Activated CD4-positive, alpha-beta T cell treated with anti-CD3 and anti-CD28 coated beads for 36 hours (primary cell): ENCODE data around the gene FGFR3. TPM values are rescaled to one million over a fixed set of nuclear protein-coding genes. Genes with fewer than 3 reads are reported as not detected.

Source experiments
- ATAC-seq: fragments of 200-7000 bp; cut with Tn5 transposase; one replicate; pipeline ENCODE4 v1.10.0; 2021; ENCODE audit warnings: mild to moderate bottlenecking, moderate library complexity
- CTCF ChIA-PET: fragments of 350-600 bp; sonication (Branson Sonifier 250); formaldehyde crosslinking; loops from one replicate; lab custom pipeline; 2021; ENCODE audit warnings: antibody characterized with exemption; lab: Charles Lee
- POLR2A ChIA-PET: fragments of 350-600 bp; sonication (Branson Sonifier 250); formaldehyde crosslinking; loops from one replicate; lab custom pipeline; 2021; ENCODE audit warnings: antibody characterized with exemption, inconsistent platforms; lab: Charles Lee
- DNase-seq: peaks from one replicate; pipeline ENCODE4 v3.0.0-alpha.2; 2020
- H3K27ac Mint-ChIP-seq: one replicate; pipeline ENCODE4 v1.8.0; 2021; ENCODE audit warnings: mixed read lengths
- H3K27me3 Mint-ChIP-seq: one replicate; pipeline ENCODE4 v1.8.0; 2021; ENCODE audit warnings: mixed read lengths
- H3K36me3 Mint-ChIP-seq: one replicate; pipeline ENCODE4 v1.8.0; 2021; ENCODE audit warnings: low read depth, mixed read lengths
- H3K4me1 Mint-ChIP-seq: one replicate; pipeline ENCODE4 v1.8.0; 2021; ENCODE audit warnings: mixed read lengths
- H3K4me3 Mint-ChIP-seq: one replicate; pipeline ENCODE4 v1.8.0; 2021; ENCODE audit warnings: mild to moderate bottlenecking, moderate library complexity, mixed read lengths
- H3K9me3 Mint-ChIP-seq: one replicate; pipeline ENCODE4 v1.8.0; 2021; ENCODE audit warnings: low read depth, mixed read lengths
- intact Hi-C, 2 experiments: fragments of 100-400 bp; cut with DNase I in 1 of 2; cut with micrococcal nuclease in 1 of 2; formaldehyde crosslinking; loops; one replicate each; pipeline versions ENCODE4 v1.14.2 to v1.15.1; 2022 to 2024; cut with DNase I, micrococcal nuclease
- total RNA-seq, 2 experiments: library from RNA; stranded (reverse); gene quantifications; one replicate each; pipeline ENCODE4 v1.2.3, GENCODE V29; 2021

The FGFR3 gene
- total RNA-seq, 2 experiments from 2014 or later = 0.11 TPM; not detected in 1

- peaks cover 6% of the 10 kb centered on the region for H3K27me3 Mint-ChIP-seq
- ChIA-PET CTCF (no interaction called here), POLR2A (no interaction called here)
- H3K27ac Mint-ChIP-seq = no peak overlapping the region
- H3K9me3 Mint-ChIP-seq = no peaks in the 10 kb centered on the region
- no peak for ATAC-seq
- no peak overlapping the region for H3K4me3 Mint-ChIP-seq
- H3K4me1 Mint-ChIP-seq = peaks cover 4% of the 10 kb centered on the region
- intact Hi-C loops = no loop called here
- no peaks in the 10 kb centered on the region for H3K36me3 Mint-ChIP-seq
- peak; percentile 47 for DNase-seq
Measured at GRCh38 chr4:1771555-1772305, 21.4 kb upstream of the FGFR3 start.

- ATAC-seq (no peak), DNase-seq (no peak)
- H3K27me3 Mint-ChIP-seq = peaks cover 5% of the 10 kb centered on the region
- intact Hi-C loops = no loop called here
- ChIA-PET CTCF (no interaction called here), POLR2A (no interaction called here)
- no peak overlapping the region for H3K4me3 Mint-ChIP-seq
- H3K4me1 Mint-ChIP-seq = peaks cover 4% of the 10 kb centered on the region
- H3K27ac Mint-ChIP-seq = no peak overlapping the region
- H3K36me3 Mint-ChIP-seq = no peaks in the 10 kb centered on the region
- no peaks in the 10 kb centered on the region for H3K9me3 Mint-ChIP-seq
Measured at GRCh38 chr4:1772853-1773538, 20.1 kb upstream of the FGFR3 start.

- DNase-seq (no peak), ATAC-seq (no peak)
- H3K27me3 Mint-ChIP-seq = no peaks in the 10 kb centered on the region
- peaks cover 4% of the 10 kb centered on the region for H3K4me1 Mint-ChIP-seq
- H3K4me3 Mint-ChIP-seq = no peak overlapping the region
- no peak overlapping the region for H3K27ac Mint-ChIP-seq
- H3K9me3 Mint-ChIP-seq = no peaks in the 10 kb centered on the region
- intact Hi-C loops = no loop called here
- ChIA-PET CTCF (no interaction called here), POLR2A (no interaction called here)
- H3K36me3 Mint-ChIP-seq = no peaks in the 10 kb centered on the region
Measured at GRCh38 chr4:1773754-1774153, 19.3 kb upstream of the FGFR3 start.

GRCh38 chr4:1775731-1776500, 17.2 kb upstream of the FGFR3 start:
- Mint-ChIP-seq H3K4me3 (no peak overlapping the region), H3K4me1 (peaks cover 4% of the 10 kb centered on the region), H3K27ac (no peak overlapping the region), H3K9me3 (no peaks in the 10 kb centered on the region), H3K27me3 (no peaks in the 10 kb centered on the region), H3K36me3 (no peaks in the 10 kb centered on the region)
- DNase-seq (no peak), ATAC-seq (peak; percentile 30)
- POLR2A ChIA-PET = no interaction called here
- CTCF ChIA-PET = interaction anchor here (1.1 kb wide), 1 partner anchor 34 kb away, joined by 3 read pairs; no protein-coding TSS in a partner anchor
- intact Hi-C loops = no loop called here

GRCh38 chr4:1776521-1777161, 16.5 kb upstream of the FGFR3 start:
- ChIA-PET CTCF (interaction anchor here (0.7 to 1.4 kb wide), 3 partner anchors 28 to 33 kb away, joined by 3 to 4 read pairs (median 4); no protein-coding TSS in a partner anchor), POLR2A (no interaction called here)
- Mint-ChIP-seq H3K9me3 (no peaks in the 10 kb centered on the region), H3K4me1 (peaks cover 2% of the 10 kb centered on the region), H3K27me3 (no peaks in the 10 kb centered on the region), H3K36me3 (no peaks in the 10 kb centered on the region), H3K4me3 (no peak overlapping the region), H3K27ac (no peak overlapping the region)
- intact Hi-C loops = no loop called here
- DNase-seq (no peak), ATAC-seq (no peak)

- Mint-ChIP-seq H3K9me3 (no peaks in the 10 kb centered on the region), H3K27ac (no peak overlapping the region), H3K4me3 (no peak overlapping the region), H3K27me3 (no peaks in the 10 kb centered on the region), H3K36me3 (no peaks in the 10 kb centered on the region), H3K4me1 (no peaks in the 10 kb centered on the region)
- no peak for ATAC-seq
- intact Hi-C loops = no loop called here
- CTCF ChIA-PET = interaction anchor here (1.4 kb wide), 1 partner anchor 31 kb away, joined by 4 read pairs; no protein-coding TSS in a partner anchor
- DNase-seq = no peak
- POLR2A ChIA-PET = no interaction called here
Measured at GRCh38 chr4:1777822-1778641, 15.1 kb upstream of the FGFR3 start.

- Mint-ChIP-seq H3K4me3 (no peak overlapping the region), H3K27me3 (no peaks in the 10 kb centered on the region), H3K36me3 (no peaks in the 10 kb centered on the region), H3K9me3 (no peaks in the 10 kb centered on the region), H3K4me1 (no peaks in the 10 kb centered on the region), H3K27ac (no peak overlapping the region)
- CTCF ChIA-PET = no interaction called here
- intact Hi-C loops = no loop called here
- POLR2A ChIA-PET = no interaction called here
- no peak for DNase-seq
- no peak for ATAC-seq
Measured at GRCh38 chr4:1778642-1779392, 14.3 kb upstream of the FGFR3 start.

GRCh38 chr4:1779588-1780382, 13.3 kb upstream of the FGFR3 start:
- H3K4me1 Mint-ChIP-seq = no peaks in the 10 kb centered on the region
- ChIA-PET POLR2A (no interaction called here), CTCF (no interaction called here)
- DNase-seq = no peak
- no peak overlapping the region for H3K4me3 Mint-ChIP-seq
- no peaks in the 10 kb centered on the region for H3K27me3 Mint-ChIP-seq
- no peaks in the 10 kb centered on the region for H3K36me3 Mint-ChIP-seq
- H3K27ac Mint-ChIP-seq = no peak overlapping the region
- H3K9me3 Mint-ChIP-seq = no peaks in the 10 kb centered on the region
- intact Hi-C loops = no loop called here
- ATAC-seq = no peak

- intact Hi-C loops = no loop called here
- no peak for DNase-seq
- Mint-ChIP-seq H3K27ac (no peak overlapping the region), H3K4me3 (no peak overlapping the region), H3K36me3 (no peaks in the 10 kb centered on the region), H3K27me3 (no peaks in the 10 kb centered on the region), H3K9me3 (no peaks in the 10 kb centered on the region), H3K4me1 (no peaks in the 10 kb centered on the region)
- no peak for ATAC-seq
- CTCF ChIA-PET = no interaction called here
- POLR2A ChIA-PET = no interaction called here
Measured at GRCh38 chr4:1780435-1780834, 12.7 kb upstream of the FGFR3 start.

GRCh38 chr4:1783015-1783414, 10.1 kb upstream of the FGFR3 start:
- Mint-ChIP-seq H3K27ac (no peak overlapping the region), H3K4me3 (no peak overlapping the region), H3K9me3 (no peaks in the 10 kb centered on the region), H3K36me3 (no peaks in the 10 kb centered on the region), H3K4me1 (no peaks in the 10 kb centered on the region), H3K27me3 (no peaks in the 10 kb centered on the region)
- no peak for DNase-seq
- intact Hi-C loops = no loop called here
- ChIA-PET CTCF (no interaction called here), POLR2A (no interaction called here)
- no peak for ATAC-seq
